A549 (cell line): ENCODE results near the gene IGF2R.

Experiments used
- CBX8 ChIP-seq: fragments of 200-600 bp; sonication (generic); IDR thresholded peaks from 2 replicates; pipeline ENCODE4 v1.6.1; 2016
- CTCF ChIP-seq: fragments of >200 bp; sonication (Bioruptor Twin); formaldehyde crosslinking; IDR thresholded peaks from 3 replicates; pipeline ENCODE4 v1.5.1; 2016
- EP300 ChIP-seq, 2 experiments: fragments of >200 bp; sonication (Bioruptor Twin); formaldehyde crosslinking; IDR thresholded peaks; 2 replicates in 1 of 2; 3 replicates in 1 of 2; pipeline ENCODE4 v1.6.1; 2016 to 2017
- ESRRA ChIP-seq: fragments of 150-350 bp; IDR thresholded peaks from 2 replicates; pipeline ENCODE4 v1.6.1; 2014; ENCODE audit warnings: mild to moderate bottlenecking, low read length, borderline replicate concordance
- HDAC2 ChIP-seq: fragments of 200-600 bp; sonication (generic); IDR thresholded peaks from 2 replicates; pipeline ENCODE4 v1.6.1; 2016
- KDM5A ChIP-seq: fragments of 200-600 bp; sonication (generic); IDR thresholded peaks from 2 replicates; pipeline ENCODE4 v1.6.1; 2016; ENCODE audit warnings: antibody characterized with exemption, mild to moderate bottlenecking
- MAFK ChIP-seq: fragments of 450-650 bp; IDR thresholded peaks from 2 replicates; pipeline ENCODE4 v1.6.1; 2014; ENCODE audit not compliant: partially characterized antibody
- MAX ChIP-seq: IDR thresholded peaks from 2 replicates; pipeline ENCODE4 v1.6.1; 2012
- PBX3 ChIP-seq: IDR thresholded peaks from 2 replicates; pipeline ENCODE4 v1.6.1; 2012
- USF2 ChIP-seq: fragments of 450-650 bp; IDR thresholded peaks from 2 replicates; pipeline ENCODE4 v1.6.1; 2014; ENCODE audit warnings: antibody characterized with exemption
- ZFP36 ChIP-seq: fragments of 450-650 bp; IDR thresholded peaks from 2 replicates; pipeline ENCODE4 v1.6.1; 2014; ENCODE audit warnings: borderline replicate concordance; ENCODE audit not compliant: partially characterized antibody

- TF ChIP-seq ZFP36 (no peak), CTCF (no peak), HDAC2 (no peak), ESRRA (no peak), EP300 (IDR thresholded peaks at IDR 0.05) (no peak), MAX (no peak), KDM5A (no peak), USF2 (no peak), CBX8 (no peak), PBX3 (no peak), MAFK (no peak)
Observed at GRCh38 chr6:160057080-160057479, 88.2 kb downstream of the IGF2R start.
